Stimulated activated CD8-positive, alpha-beta memory T cell treated with anti-CD3 and anti-CD28 coated beads, Interleukin-12 subunit alpha, Interleukin-12 subunit beta, amount 100 ng/mL, for 24 hours (primary cell): ENCODE measurements around the gene C2CD2.

Experiments
- DNase-seq: peaks from one replicate; pipeline ENCODE4 v3.0.0-alpha.2; 2020; ENCODE audit errors: extremely low read depth

C2CD2 gene

GRCh38 chr21:41932576-41933312 is 21.1 kb downstream of the C2CD2 start:
- no peak for DNase-seq

GRCh38 chr21:41932191-41932575 is 21.6 kb downstream of the C2CD2 start:
- no peak for DNase-seq

- DNase-seq, result no peak
Observed at GRCh38 chr21:41931041-41931451, 22.8 kb downstream of the C2CD2 start.

DNA sequence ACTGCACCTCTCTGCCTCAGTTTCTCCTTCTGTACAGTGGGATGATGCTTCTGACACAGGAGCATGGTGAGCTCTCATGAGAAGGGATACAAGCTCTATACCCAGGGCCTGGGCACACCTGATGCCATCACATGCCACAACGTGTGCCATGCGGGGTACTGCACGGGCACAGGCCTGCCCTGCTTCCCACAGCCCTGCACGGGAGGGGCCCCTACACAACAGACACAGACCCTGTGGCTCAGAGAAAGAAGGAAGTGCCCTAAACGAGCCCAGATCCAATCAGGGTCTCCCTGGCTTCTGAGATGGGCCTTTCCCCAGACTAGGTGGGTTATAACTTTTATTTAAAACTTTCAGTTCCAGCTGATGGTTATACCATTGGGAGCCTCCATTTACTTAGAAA is 24.6 kb downstream of the C2CD2 start:
- DNase-seq, result no peak

- no peak for DNase-seq
Observed at GRCh38 chr21:41928621-41929220, 25.1 kb downstream of the C2CD2 start.

- DNase-seq, result no peak
Observed at GRCh38 chr21:41927727-41928409, 25.9 kb downstream of the C2CD2 start.

GRCh38 chr21:41926807-41927171 is 27.0 kb downstream of the C2CD2 start:
- DNase-seq, result no peak

- no peak for DNase-seq
Observed at GRCh38 chr21:41926117-41926806, 27.6 kb downstream of the C2CD2 start.

- no peak for DNase-seq
Observed at GRCh38 chr21:41925767-41926116, 28.1 kb downstream of the C2CD2 start.

- DNase-seq, result no peak
Observed at GRCh38 chr21:41924368-41924754, 29.5 kb downstream of the C2CD2 start.

- DNase-seq, result no peak
Observed at GRCh38 chr21:41923631-41924367, 30.0 kb downstream of the C2CD2 start.

GRCh38 chr21:41923186-41923585 is 30.6 kb downstream of the C2CD2 start:
- DNase-seq, result no peak

- no peak for DNase-seq
Observed at GRCh38 chr21:41921021-41921420, 32.8 kb downstream of the C2CD2 start.

DNA sequence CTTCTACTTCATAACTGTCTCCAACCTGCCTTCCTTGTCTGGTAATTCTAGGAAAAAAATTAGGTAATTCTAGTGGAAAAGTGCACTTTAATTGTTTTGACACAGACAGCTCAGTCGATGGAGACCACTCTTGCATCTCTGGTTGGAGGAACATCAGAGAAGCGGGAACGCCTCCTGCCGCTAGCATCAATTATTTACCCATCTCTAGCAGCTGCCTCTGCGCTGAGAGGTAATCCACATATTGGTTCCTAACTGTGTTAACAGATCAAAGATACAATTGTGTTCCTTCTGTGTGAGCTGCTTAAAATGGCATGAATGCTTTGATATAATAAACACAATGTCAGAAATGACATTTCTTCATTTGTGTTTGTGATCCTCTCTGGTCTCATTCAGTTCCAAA is 33.3 kb downstream of the C2CD2 start:
- DNase-seq, result no peak

GRCh38 chr21:41919666-41920398 is 34.0 kb downstream of the C2CD2 start:
- no peak for DNase-seq

GRCh38 chr21:41918561-41919358 is 35.1 kb downstream of the C2CD2 start:
- no peak for DNase-seq

DNA sequence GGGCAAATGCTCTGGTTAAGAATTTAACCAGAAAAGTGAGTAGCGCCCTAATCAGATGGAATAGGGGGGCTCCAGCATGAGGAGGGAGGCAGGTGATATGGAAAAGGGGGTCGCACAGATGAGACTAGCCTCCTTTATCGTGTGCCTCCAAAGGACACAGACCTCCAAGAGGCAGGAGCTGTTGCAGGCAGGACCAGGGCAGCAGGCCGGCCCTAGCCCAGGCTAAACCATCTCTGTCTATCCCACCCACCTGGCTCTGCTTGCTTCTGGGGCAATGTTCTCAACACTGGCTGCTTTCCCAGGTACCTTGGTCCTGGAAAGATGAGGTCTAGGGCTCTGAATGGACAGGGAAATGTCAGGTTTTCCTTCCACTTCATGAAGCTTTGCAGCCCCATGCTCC is 36.3 kb downstream of the C2CD2 start:
- no peak for DNase-seq

DNA sequence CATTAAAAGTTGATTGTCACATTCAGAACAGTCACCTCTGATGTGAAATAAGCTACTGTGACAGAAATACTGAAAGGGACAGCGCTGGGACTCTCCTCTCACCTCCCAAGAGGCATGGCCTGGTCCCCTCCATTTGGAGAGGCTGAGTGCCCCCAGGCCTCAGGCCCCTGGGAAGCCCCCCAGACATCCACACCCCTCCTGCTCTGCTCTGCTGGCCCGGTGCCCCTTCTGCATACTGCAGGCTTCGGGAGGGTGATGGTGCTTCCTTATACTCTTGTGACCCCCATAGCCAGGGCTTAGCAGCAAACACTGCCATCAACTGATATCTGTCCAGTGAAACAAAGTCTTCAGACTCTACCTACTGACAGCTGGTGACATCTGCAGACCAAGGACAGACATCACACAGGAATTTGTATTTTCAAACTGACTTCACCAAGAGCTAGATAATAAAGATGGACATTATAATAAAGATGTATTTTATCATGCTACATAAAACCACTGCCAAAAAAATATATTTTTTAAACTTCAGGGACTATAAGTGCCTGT is 36.9 kb downstream of the C2CD2 start:
- no peak for DNase-seq

DNA sequence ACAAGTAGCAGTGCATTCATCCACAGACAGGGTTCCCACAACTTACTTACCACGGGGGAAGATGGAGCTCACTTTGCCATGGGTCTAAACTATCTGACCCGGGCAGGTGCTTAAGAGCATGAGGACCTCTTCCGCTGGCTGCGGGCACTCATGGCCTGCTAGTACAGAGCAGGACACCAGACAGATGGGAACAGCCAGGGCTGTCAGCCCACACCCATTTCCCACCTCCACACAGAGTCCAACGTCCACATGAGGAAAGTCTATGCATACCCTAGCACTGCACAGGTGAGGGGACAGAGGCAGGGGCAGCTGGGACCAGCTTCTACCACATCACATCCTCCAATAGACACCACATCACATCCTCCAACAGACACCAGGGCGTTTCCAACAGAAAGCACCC is 38.9 kb downstream of the C2CD2 start:
- no peak for DNase-seq

DNA sequence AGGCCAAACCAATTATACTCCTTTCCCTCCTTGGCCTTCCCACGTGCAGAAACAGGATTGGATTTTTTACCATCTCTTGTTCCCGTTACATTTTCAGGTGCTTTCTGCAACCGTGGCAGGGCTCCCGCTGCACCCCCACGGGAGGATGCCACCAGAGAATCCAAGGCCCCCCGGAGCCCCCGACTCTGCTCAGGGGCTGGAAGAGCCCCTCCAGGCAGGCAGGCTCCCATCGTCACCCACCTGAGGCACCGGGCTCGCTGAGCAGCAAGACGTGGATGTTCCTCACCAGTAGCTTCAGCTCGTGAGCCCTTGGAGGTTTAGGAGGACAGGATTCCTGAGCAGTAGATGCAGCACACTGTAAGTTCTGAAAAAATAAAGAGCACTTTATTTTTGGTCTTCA is 39.5 kb downstream of the C2CD2 start:
- DNase-seq, result no peak
